Ascending aorta (tissue), 2 donors: ENCODE data around the gene NFKB1. TPM values are rescaled to one million over a fixed set of nuclear protein-coding genes. Genes with fewer than 3 reads are reported as not detected.

Source experiments
- DNase-seq, 2 donors: peaks; one replicate each; pipeline ENCODE4 v3.0.0-alpha.2; 2019; ENCODE audit warnings: low spot score in 2 of 2
- H3K27ac ChIP-seq, 2 donors: fragments of 200-600 bp; sonication (generic); one replicate each; pipeline ENCODE4 v1.5.1; 2016 to 2017; ENCODE audit warnings: mild to moderate bottlenecking in 1 of 2
- H3K27me3 ChIP-seq: fragments of 200-600 bp; sonication (generic); one replicate; pipeline ENCODE4 v1.5.1; 2017
- H3K36me3 ChIP-seq, 2 donors: fragments of 200-600 bp; sonication (generic); one replicate each; pipeline ENCODE4 v1.5.1; 2016
- H3K4me1 ChIP-seq, 2 donors: fragments of 200-600 bp; sonication (generic); one replicate each; pipeline ENCODE4 v1.5.1; 2016 to 2017; ENCODE audit warnings: mild to moderate bottlenecking in 1 of 2
- H3K4me3 ChIP-seq, 2 donors: fragments of 200-600 bp; sonication (generic); one replicate each; pipeline ENCODE4 v1.5.1; 2016 to 2017; ENCODE audit warnings: mild to moderate bottlenecking in 1 of 2
- H3K9me3 ChIP-seq, 2 donors: fragments of 200-600 bp; sonication (generic); one replicate each; pipeline ENCODE4 v1.5.1; 2016
- intact Hi-C: fragments of 100-400 bp; cut with DNase I; formaldehyde crosslinking; loops from one replicate; pipeline ENCODE4 v1.15.1; 2023
- total RNA-seq: library from RNA; depleted of rRNA; stranded (reverse); fragments of >200 nt; gene quantifications from one replicate; pipeline ENCODE4 v1.1.0, GENCODE V29; 2016
- TF ChIP-seq, protein P1 (sequence below), 3 experiments: fragments of 200-600 bp in 2 of 3; fragments of 450-650 bp in 1 of 3; sonication (generic) in 2 of 3; IDR thresholded peaks; one replicate each; pipeline ENCODE4 v1.5.1; 2016 to 2019; ENCODE audit warnings: antibody characterized with exemption in 3 of 3, mild to moderate bottlenecking in 1 of 3, moderate library complexity in 1 of 3

Gene NFKB1
- total RNA-seq, 1 donor from 2014 or later: 34.5 TPM

DNA sequence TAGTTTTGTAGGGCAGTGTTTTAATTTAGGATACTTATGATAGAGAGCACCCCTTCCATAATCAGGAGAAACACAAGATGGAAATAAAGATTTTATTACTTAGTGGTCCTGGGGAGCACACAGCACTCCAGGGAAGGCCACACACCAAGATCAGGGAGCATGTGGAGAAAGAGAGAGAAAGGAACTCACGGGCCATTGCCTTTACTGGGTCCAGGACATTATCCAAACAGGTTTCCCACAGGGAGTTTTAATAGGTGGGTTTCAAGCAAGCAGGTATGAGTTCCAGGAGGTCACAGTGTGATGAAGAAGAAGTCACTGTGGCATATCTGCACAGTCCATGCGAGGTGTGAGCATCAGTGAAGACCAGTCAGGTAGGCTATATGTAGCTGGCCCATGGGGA, 46.8 kb downstream of the NFKB1 start:
- Histone ChIP-seq H3K36me3 (peaks cover 0 to 5% of the 10 kb centered on the region in 2 donors), H3K4me3 (no peak overlapping the region)
- intact Hi-C loops: no loop called here

DNA sequence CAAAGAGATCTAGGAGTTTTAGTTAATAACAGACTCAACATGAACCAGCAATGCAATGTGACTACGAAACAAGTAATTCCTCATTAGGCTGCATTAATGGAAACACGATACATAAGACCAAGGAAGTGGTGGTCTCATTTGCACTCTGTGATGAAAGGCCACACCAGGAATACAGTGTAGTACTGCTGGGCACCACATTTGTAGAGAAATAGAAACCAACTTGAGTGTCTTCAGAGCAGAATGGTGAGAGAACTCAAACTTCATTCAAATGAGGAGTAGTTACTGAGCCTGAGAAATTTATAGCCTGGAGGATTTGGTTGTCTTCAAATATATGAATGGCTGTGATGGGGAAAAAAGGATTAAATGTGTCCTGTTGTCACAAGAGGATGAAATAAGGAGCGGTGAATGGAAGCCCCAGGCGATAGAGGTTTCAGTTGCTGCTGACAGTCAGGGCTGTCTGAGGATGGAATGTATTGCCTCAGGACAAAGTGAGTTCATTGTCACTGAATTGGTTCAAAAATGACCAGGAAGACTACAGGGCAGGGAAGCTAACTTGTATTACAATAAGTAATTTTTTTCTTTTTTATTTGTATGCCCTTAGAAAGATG, 50.9 kb downstream of the NFKB1 start:
- TF ChIP-seq, protein P1, sequence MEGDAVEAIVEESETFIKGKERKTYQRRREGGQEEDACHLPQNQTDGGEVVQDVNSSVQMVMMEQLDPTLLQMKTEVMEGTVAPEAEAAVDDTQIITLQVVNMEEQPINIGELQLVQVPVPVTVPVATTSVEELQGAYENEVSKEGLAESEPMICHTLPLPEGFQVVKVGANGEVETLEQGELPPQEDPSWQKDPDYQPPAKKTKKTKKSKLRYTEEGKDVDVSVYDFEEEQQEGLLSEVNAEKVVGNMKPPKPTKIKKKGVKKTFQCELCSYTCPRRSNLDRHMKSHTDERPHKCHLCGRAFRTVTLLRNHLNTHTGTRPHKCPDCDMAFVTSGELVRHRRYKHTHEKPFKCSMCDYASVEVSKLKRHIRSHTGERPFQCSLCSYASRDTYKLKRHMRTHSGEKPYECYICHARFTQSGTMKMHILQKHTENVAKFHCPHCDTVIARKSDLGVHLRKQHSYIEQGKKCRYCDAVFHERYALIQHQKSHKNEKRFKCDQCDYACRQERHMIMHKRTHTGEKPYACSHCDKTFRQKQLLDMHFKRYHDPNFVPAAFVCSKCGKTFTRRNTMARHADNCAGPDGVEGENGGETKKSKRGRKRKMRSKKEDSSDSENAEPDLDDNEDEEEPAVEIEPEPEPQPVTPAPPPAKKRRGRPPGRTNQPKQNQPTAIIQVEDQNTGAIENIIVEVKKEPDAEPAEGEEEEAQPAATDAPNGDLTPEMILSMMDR (IDR thresholded peaks at IDR 0.05): no peak
- no peaks in the 10 kb centered on the region for H3K9me3 ChIP-seq
- H3K27ac ChIP-seq: no peak overlapping the region
- intact Hi-C loops: no loop called here
- peaks cover 0 to 2% of the 10 kb centered on the region in 2 donors for H3K36me3 ChIP-seq
- no peak overlapping the region for H3K4me3 ChIP-seq
- no peak for DNase-seq
- H3K27me3 ChIP-seq: no peaks in the 10 kb centered on the region
- H3K4me1 ChIP-seq: no peaks in the 10 kb centered on the region

More for the DNA sequence above, 46.8 kb downstream of the NFKB1 start:
- H3K27ac ChIP-seq: no peak overlapping the region
- no peak for DNase-seq
- H3K9me3 ChIP-seq: no peaks in the 10 kb centered on the region
- TF ChIP-seq, protein P1 (IDR thresholded peaks at IDR 0.05): no peak
- no peaks in the 10 kb centered on the region for H3K27me3 ChIP-seq
- no peaks in the 10 kb centered on the region for H3K4me1 ChIP-seq

DNA sequence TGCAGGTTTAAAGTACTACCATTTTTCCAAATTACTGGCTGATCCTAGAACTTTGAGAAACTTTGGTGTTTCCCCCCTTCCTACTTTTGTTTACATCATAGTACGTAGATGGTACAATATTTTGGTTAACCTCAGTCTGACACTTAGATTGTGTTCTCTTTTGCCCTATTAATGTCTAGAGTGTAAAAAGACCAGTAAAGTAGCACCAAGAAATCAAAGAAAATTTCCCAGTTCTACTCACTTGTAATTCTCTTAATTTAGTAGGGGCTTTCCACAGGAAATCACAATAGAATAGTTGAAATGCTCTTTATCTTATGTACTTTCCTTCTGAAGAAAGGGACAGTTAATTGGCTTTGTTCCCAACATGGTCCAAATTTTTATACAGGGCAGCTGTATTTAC, 51.6 kb downstream of the NFKB1 start:
- H3K4me1 ChIP-seq: no peaks in the 10 kb centered on the region
- DNase-seq: no peak
- intact Hi-C loops: no loop called here
- H3K4me3 ChIP-seq: no peak overlapping the region
- no peaks in the 10 kb centered on the region for H3K9me3 ChIP-seq
- H3K27ac ChIP-seq: no peak overlapping the region
- TF ChIP-seq, protein P1 (IDR thresholded peaks at IDR 0.05): no peak
- no peaks in the 10 kb centered on the region for H3K27me3 ChIP-seq
- H3K36me3 ChIP-seq: peaks cover 0 to 2% of the 10 kb centered on the region in 2 donors

DNA sequence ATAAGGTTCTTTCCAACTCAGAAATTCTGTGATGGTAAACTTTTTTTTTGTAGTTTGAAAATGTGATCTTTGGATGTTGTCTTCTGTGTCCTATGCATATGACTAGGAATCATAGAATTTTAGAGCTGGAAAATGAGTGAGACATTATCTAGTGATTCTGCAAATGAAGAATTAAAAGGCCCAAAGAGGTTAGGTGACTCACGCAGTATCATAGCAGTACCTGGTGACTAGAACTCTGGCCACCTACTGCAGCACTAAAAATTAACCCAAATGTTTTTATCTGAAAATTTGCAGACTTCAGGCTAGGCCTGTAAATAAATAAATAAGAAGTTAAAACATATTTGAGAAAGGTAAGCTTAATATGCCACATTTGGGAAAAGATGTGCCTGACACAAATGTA, 52.8 kb downstream of the NFKB1 start:
- Histone ChIP-seq H3K27me3 (no peaks in the 10 kb centered on the region), H3K27ac (no peak overlapping the region), H3K36me3 (no peaks in the 10 kb centered on the region), H3K9me3 (no peaks in the 10 kb centered on the region), H3K4me3 (no peak overlapping the region), H3K4me1 (no peaks in the 10 kb centered on the region)
- DNase-seq: no peak
- intact Hi-C loops: no loop called here
- TF ChIP-seq, protein P1 (IDR thresholded peaks at IDR 0.05): no peak

DNA sequence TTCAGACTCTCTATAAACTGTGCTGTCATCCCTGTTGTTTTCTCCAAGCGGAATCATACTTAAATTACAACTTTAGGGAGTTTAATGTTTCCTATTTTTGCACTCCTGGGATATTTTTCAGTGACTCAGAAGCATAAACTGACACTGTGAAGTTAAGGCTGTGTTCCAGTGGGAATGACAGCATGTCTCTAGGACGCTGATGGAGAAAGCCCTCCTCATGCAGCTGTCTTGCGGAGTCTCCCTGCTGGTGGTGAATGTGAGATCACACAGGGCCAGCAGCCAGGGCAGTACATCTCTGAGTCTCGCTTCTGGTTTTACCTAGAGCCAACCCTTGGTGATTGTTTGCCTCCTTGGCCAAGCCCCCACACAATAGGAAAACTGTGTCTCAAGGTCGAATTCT, 53.3 kb downstream of the NFKB1 start:
- Histone ChIP-seq H3K4me1 (no peaks in the 10 kb centered on the region), H3K9me3 (no peaks in the 10 kb centered on the region), H3K4me3 (no peak overlapping the region), H3K36me3 (no peaks in the 10 kb centered on the region), H3K27me3 (no peaks in the 10 kb centered on the region), H3K27ac (no peak overlapping the region)
- intact Hi-C loops: no loop called here
- no peak for DNase-seq
- TF ChIP-seq, protein P1 (IDR thresholded peaks at IDR 0.05): no peak

DNA sequence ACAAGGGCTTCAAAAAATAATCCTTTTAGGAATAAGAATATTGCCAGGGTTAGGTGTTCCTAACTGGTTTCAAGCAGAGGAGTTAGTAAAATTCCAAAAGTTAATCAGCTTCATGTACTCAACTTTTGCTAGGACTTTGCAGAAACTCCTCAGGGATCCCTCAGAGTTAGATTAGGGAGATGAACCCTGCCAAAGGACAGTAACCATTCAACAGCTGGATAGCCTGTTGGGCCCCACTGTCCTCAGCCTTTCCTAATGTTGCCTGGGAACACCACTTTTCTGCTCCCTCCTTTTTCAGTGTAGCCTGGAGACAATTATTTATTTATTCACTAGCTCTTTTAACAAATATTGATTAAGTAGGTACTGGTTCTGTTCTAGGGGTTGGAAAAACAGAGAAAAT, 53.8 kb downstream of the NFKB1 start:
- TF ChIP-seq, protein P1 (IDR thresholded peaks at IDR 0.05): no peak
- Histone ChIP-seq H3K27me3 (no peaks in the 10 kb centered on the region), H3K9me3 (no peaks in the 10 kb centered on the region), H3K27ac (no peak overlapping the region), H3K4me1 (no peaks in the 10 kb centered on the region), H3K4me3 (no peak overlapping the region), H3K36me3 (no peaks in the 10 kb centered on the region)
- intact Hi-C loops: no loop called here
- DNase-seq: no peak
